A549 (cell line): ENCODE measurements around the gene PREX1. TPM values are rescaled to one million over a fixed set of nuclear protein-coding genes. Genes with fewer than 3 reads are reported as not detected.

Source experiments
- ATAC-seq, 2 experiments: fragments of 200-7000 bp in 1 of 2; fragments of >200 bp in 1 of 2; cut with Nextera tagmentation in 1 of 2; cut with Tn5 transposase in 1 of 2; 3 replicates each; pipeline versions ENCODE4 v1.8.0 to v1.9.1; 2018 to 2020; ENCODE audit warnings: mild to moderate bottlenecking in 1 of 2, moderate library complexity in 1 of 2
- CTCF ChIA-PET: fragments of 300-600 bp; sonication (Branson Sonifier 250); formaldehyde crosslinking; extraction: SDS; loops from one replicate; lab custom pipeline; 2021; ENCODE audit warnings: antibody characterized with exemption, inconsistent platforms; lab: Yijun Ruan, JAX
- POLR2A ChIA-PET: fragments of 350-600 bp; formaldehyde crosslinking; extraction: SDS; loops from one replicate; lab custom pipeline; 2021; ENCODE audit warnings: antibody characterized with exemption, inconsistent platforms; lab: Yijun Ruan, JAX
- DNase-seq, 2 experiments: peaks; one replicate each; pipeline versions ENCODE4 v3.0.0 to v3.0.0-alpha.2; 2011 to 2016; ENCODE audit warnings: low read depth in 1 of 2, low spot score in 1 of 2
- FAIRE-seq: peaks from 2 replicates; lab custom pipeline; 2011; peaks lifted over from hg19 to GRCh38; lab: Jason Lieb, UNC
- H3K27ac ChIP-seq, 2 experiments: fragments of >200 bp; sonication (Bioruptor Twin); formaldehyde crosslinking; 3 replicates each; pipeline ENCODE4 v1.5.1; 2016 to 2017
- H3K4me1 ChIP-seq: fragments of >200 bp; sonication (Bioruptor Twin); formaldehyde crosslinking; 3 replicates; pipeline ENCODE4 v1.6.1; 2016
- H3K4me2 ChIP-seq: fragments of >200 bp; sonication (Bioruptor Twin); formaldehyde crosslinking; 3 replicates; pipeline ENCODE4 v1.6.1; 2016
- H3K4me3 ChIP-seq: fragments of >200 bp; sonication (Bioruptor Twin); formaldehyde crosslinking; 3 replicates; pipeline ENCODE4 v1.5.1; 2016
- H3K9me3 ChIP-seq: fragments of >200 bp; sonication (Bioruptor Twin); formaldehyde crosslinking; 3 replicates; pipeline ENCODE4 v1.6.1; 2016
- BCL3 ChIP-seq: fragments of >200 bp; sonication (Bioruptor Twin); formaldehyde crosslinking; IDR thresholded peaks from 3 replicates; pipeline ENCODE4 v1.6.1; 2016
- CBX2 ChIP-seq: fragments of 200-600 bp; sonication (generic); IDR thresholded peaks from 2 replicates; pipeline ENCODE4 v1.6.1; 2016; ENCODE audit warnings: low read depth, mild to moderate bottlenecking, borderline replicate concordance
- CEBPB ChIP-seq, 2 experiments: fragments of >200 bp in 1 of 2; sonication (Bioruptor Twin) in 1 of 2; formaldehyde crosslinking in 1 of 2; IDR thresholded peaks; 2 replicates each; pipeline ENCODE4 v1.6.1; 2012 to 2016
- CHD4 ChIP-seq: fragments of 200-600 bp; sonication (generic); IDR thresholded peaks from 2 replicates; pipeline ENCODE4 v1.6.1; 2016; ENCODE audit warnings: antibody characterized with exemption, mild to moderate bottlenecking, borderline replicate concordance
- E2F6 ChIP-seq: IDR thresholded peaks from 2 replicates; pipeline ENCODE4 v1.6.1; 2012; ENCODE audit warnings: low read depth, borderline replicate concordance
- EHF ChIP-seq: fragments of 250-450 bp; sonication (Bioruptor Pico); IDR thresholded peaks from 2 replicates; pipeline ENCODE4 v1.5.0; 2020; ENCODE audit warnings: mild to moderate bottlenecking
- EHMT2 ChIP-seq: fragments of 200-600 bp; sonication (generic); IDR thresholded peaks from 2 replicates; pipeline ENCODE4 v1.6.1; 2016; ENCODE audit warnings: antibody characterized with exemption, low read depth, mild to moderate bottlenecking, moderate library complexity
- ESRRA ChIP-seq: fragments of 150-350 bp; IDR thresholded peaks from 2 replicates; pipeline ENCODE4 v1.6.1; 2014; ENCODE audit warnings: mild to moderate bottlenecking, low read length, borderline replicate concordance
- FOSB ChIP-seq: fragments of 250-450 bp; sonication (Bioruptor Pico); IDR thresholded peaks from 2 replicates; pipeline ENCODE4 v1.5.0; 2020; ENCODE audit warnings: mild to moderate bottlenecking, moderate library complexity
- FOSL2 ChIP-seq, 2 experiments: fragments of 450-650 bp in 1 of 2; fragments of >200 bp in 1 of 2; sonication (Bioruptor Twin) in 1 of 2; formaldehyde crosslinking; IDR thresholded peaks; 2 replicates each; pipeline versions ENCODE4 v1.5.0 to v1.6.1; 2016 to 2020; ENCODE audit warnings: mild to moderate bottlenecking in 1 of 2, moderate library complexity in 1 of 2
- GATA3 ChIP-seq: IDR thresholded peaks from 2 replicates; pipeline ENCODE4 v1.6.1; 2012; ENCODE audit warnings: borderline replicate concordance
- HES2 ChIP-seq: fragments of >200 bp; sonication (Bioruptor Twin); formaldehyde crosslinking; IDR thresholded peaks from 2 replicates; pipeline ENCODE4 v1.6.1; 2016
- HOXB13 ChIP-seq: fragments of 250-450 bp; sonication (Bioruptor Pico); IDR thresholded peaks from 2 replicates; pipeline ENCODE4 v1.5.0; 2020; ENCODE audit warnings: low read depth, mild to moderate bottlenecking, moderate library complexity
- JUN ChIP-seq, 2 experiments: fragments of >200 bp; sonication (Bioruptor Twin); formaldehyde crosslinking; IDR thresholded peaks; 2 replicates in 1 of 2; 3 replicates in 1 of 2; pipeline ENCODE4 v1.6.1; 2016 to 2017
- JUNB ChIP-seq: fragments of >200 bp; sonication (Bioruptor Twin); formaldehyde crosslinking; IDR thresholded peaks from 2 replicates; pipeline ENCODE4 v1.6.1; 2016
- KDM1A ChIP-seq: fragments of 200-600 bp; sonication (generic); IDR thresholded peaks from 2 replicates; pipeline ENCODE4 v1.6.1; 2016; ENCODE audit warnings: low read depth, mild to moderate bottlenecking
- MAX ChIP-seq: IDR thresholded peaks from 2 replicates; pipeline ENCODE4 v1.6.1; 2012
- RCOR1 ChIP-seq: fragments of 150-350 bp; IDR thresholded peaks from 2 replicates; pipeline ENCODE4 v1.6.1; 2014; ENCODE audit warnings: antibody characterized with exemption, low read length, low read depth
- REST ChIP-seq: fragments of 200-600 bp; sonication (generic); IDR thresholded peaks from 2 replicates; pipeline ENCODE4 v1.6.1; 2016; ENCODE audit warnings: antibody characterized with exemption, mild to moderate bottlenecking, moderate library complexity
- USF2 ChIP-seq: fragments of 450-650 bp; IDR thresholded peaks from 2 replicates; pipeline ENCODE4 v1.6.1; 2014; ENCODE audit warnings: antibody characterized with exemption
- ZC3H11A ChIP-seq: fragments of 450-650 bp; IDR thresholded peaks from 2 replicates; pipeline ENCODE4 v1.6.1; 2014; ENCODE audit warnings: antibody characterized with exemption, mild to moderate bottlenecking
- ZSCAN20 ChIP-seq: fragments of 250-450 bp; sonication (Bioruptor Pico); IDR thresholded peaks from 2 replicates; pipeline ENCODE4 v1.8.0; 2022; ENCODE audit warnings: mild to moderate bottlenecking, moderate library complexity
- WGBS: methylation state at CpG from one replicate; pipeline ENCODE4 v1.1.6; 2017; ENCODE audit errors: missing lambda C conversion rate; 5-methylcytosine and 5-hydroxymethylcytosine counted together
- polyA plus RNA-seq, 4 experiments: library from polyadenylated mRNA; depleted of rRNA in 3 of 4; stranded (reverse); fragments of >200 nt; fragmentation: RNase III in 1 of 4; extraction: RNeasy Plus Mini Kit Qiagen cat#74134 plus additional on column Dnase treatment in 1 of 4; gene quantifications; 2 replicates in 3 of 4; 3 replicates in 1 of 4; pipeline ENCODE4 v1.2.3, GENCODE V29; 2011 to 2017

PREX1 gene
- polyA plus RNA-seq, 2 of the 4 experiments (the other 2 are of a cell fraction) = 3.6 to 4.2 TPM

GRCh38 chr20:48710341-48711043, 117.3 kb downstream of the PREX1 start:
- Histone ChIP-seq H3K4me1 (no peaks in the 10 kb centered on the region), H3K4me3 (no peak overlapping the region), H3K4me2 (no peak overlapping the region), H3K27ac (no peak overlapping the region), H3K9me3 (no peaks in the 10 kb centered on the region)
- no peak for FAIRE-seq
- CTCF ChIA-PET = interaction anchor here (1.0 to 3.4 kb wide), 5 partner anchors 8 to 194 kb away, joined by 3 to 14 read pairs (median 3); no protein-coding TSS in a partner anchor
- no peak for DNase-seq
- ATAC-seq = no peak
- POLR2A ChIA-PET = no interaction called here
- TF ChIP-seq ZSCAN20 (CRISPR knock-in tag) (no peak), E2F6 (no peak), CBX2 (no peak), HOXB13 (CRISPR knock-in tag) (no peak), EHMT2 (no peak), CHD4 (no peak), KDM1A (no peak)
- WGBS = 85% methylated on average over 15 of the region's 15 CpGs

- no peak for TF ChIP-seq RCOR1
- TF ChIP-seq ZSCAN20 (CRISPR knock-in tag) = no peak
- no peak for TF ChIP-seq HES2
- TF ChIP-seq, all 56 proteins: peak for 0
- Histone ChIP-seq H3K4me3 (no peak overlapping the region), H3K4me1 (no peaks in the 10 kb centered on the region), H3K9me3 (no peaks in the 10 kb centered on the region), H3K4me2 (no peak overlapping the region), H3K27ac (no peak overlapping the region)
- no peak for FAIRE-seq
- POLR2A ChIA-PET = no interaction called here
- CTCF ChIA-PET = interaction anchor here (1.0 to 1.3 kb wide), 2 partner anchors 9 to 16 kb away, joined by 3 read pairs; no protein-coding TSS in a partner anchor
- WGBS = 91% methylated on average over 4 of the region's 4 CpGs
- no peak for ATAC-seq
- no peak for DNase-seq
Measured at GRCh38 chr20:48709744-48710143, 118.1 kb downstream of the PREX1 start.

GRCh38 chr20:48709058-48709691, 118.6 kb downstream of the PREX1 start:
- CTCF ChIA-PET = interaction anchor here (1.3 kb wide), 1 partner anchor 16 kb away, joined by 3 read pairs; no protein-coding TSS in a partner anchor
- Histone ChIP-seq H3K9me3 (no peaks in the 10 kb centered on the region), H3K4me1 (no peaks in the 10 kb centered on the region), H3K4me3 (no peak overlapping the region), H3K27ac (no peak overlapping the region), H3K4me2 (no peak overlapping the region)
- FAIRE-seq (no peak), DNase-seq (no peak)
- 89% methylated on average over 18 of the region's 18 CpGs for WGBS
- TF ChIP-seq FOSB (CRISPR knock-in tag) (no peak), FOSL2 (IDR thresholded peaks at IDR 0.05) (no peak), FOSL2 (CRISPR knock-in tag; IDR thresholded peaks at IDR 0.05) (no peak), JUNB (no peak), GATA3 (no peak), JUN (IDR thresholded peaks at IDR 0.05) (no peak), EHF (CRISPR knock-in tag) (no peak), ZC3H11A (no peak)
- TF ChIP-seq, all 56 proteins: peak for 0
- POLR2A ChIA-PET = no interaction called here
- ATAC-seq = no peak

GRCh38 chr20:48708630-48709029, 119.2 kb downstream of the PREX1 start:
- Histone ChIP-seq H3K4me3 (no peak overlapping the region), H3K4me2 (no peak overlapping the region), H3K27ac (no peak overlapping the region), H3K9me3 (no peaks in the 10 kb centered on the region), H3K4me1 (no peaks in the 10 kb centered on the region)
- WGBS = 73% methylated on average over 11 of the region's 11 CpGs
- ATAC-seq (no peak), DNase-seq (no peak), FAIRE-seq (no peak)
- CTCF ChIA-PET = no interaction called here
- POLR2A ChIA-PET = no interaction called here
- TF ChIP-seq USF2 (no peak), CEBPB (IDR thresholded peaks at IDR 0.05) (no peak), HOXB13 (CRISPR knock-in tag) (no peak), MAX (no peak), BCL3 (no peak), REST (no peak), ESRRA (no peak)
